Measurements from ENCODE around the gene OTUD7B. TPM values are rescaled to one million over a fixed set of nuclear protein-coding genes. Genes with fewer than 3 reads are reported as not detected.

The OTUD7B gene
- total and polyA plus RNA-seq, 9 of the 15 experiments (the other 6 are each of a cell fraction or from before 2014, with no cell fraction given), result 0.96 to 18.8 (median 7.4) TPM

- TF ChIP-seq PBX2 (CRISPR knock-in tag; IDR thresholded peaks at IDR 0.05; ENCODE audit: low read depth) (no peak), PBX2 (tag; conservative IDR thresholded peaks at IDR 0.05; ENCODE audit: low read depth) (no peak), NFYB (IDR thresholded peaks at IDR 0.05; ENCODE audit: extremely low read depth, insufficient read length) (no peak), ZNF175 (CRISPR knock-in tag; IDR thresholded peaks at IDR 0.05; ENCODE audit: low read depth) (no peak), ZNF280B (CRISPR knock-in tag; IDR thresholded peaks at IDR 0.05) (no peak), THAP7 (CRISPR knock-in tag; IDR thresholded peaks at IDR 0.05) (no peak), CTCF (IDR thresholded peaks at IDR 0.05 in 2 of 3, conservative IDR thresholded peaks at IDR 0.05 in 1 of 3; ENCODE audit: insufficient read depth in 2 of 3, low read depth in 1 of 3, low read length in 3 of 3) (no peak), CBFA2T2 (conservative IDR thresholded peaks at IDR 0.05) (no peak), ZNF347 (CRISPR knock-in tag; IDR thresholded peaks at IDR 0.05; ENCODE audit: low read depth) (no peak), SREBF2 (CRISPR knock-in tag; IDR thresholded peaks at IDR 0.05) (no peak), YY1 (IDR thresholded peaks at IDR 0.05; ENCODE audit: borderline replicate concordance in 1 of 3, control insufficient read depth in 1 of 3, extremely low read depth in 1 of 3, insufficient read depth in 3 of 3, insufficient read length in 1 of 3, insufficient replicate concordance in 2 of 3, low read depth in 1 of 3, low read length in 2 of 3) (no peak), MXD1 (CRISPR knock-in tag; IDR thresholded peaks at IDR 0.05; ENCODE audit: borderline replicate concordance, poor library complexity, severe bottlenecking) (no peak), PTRF (tag; IDR thresholded peaks at IDR 0.05) (no peak), SP2 (IDR thresholded peaks at IDR 0.05; ENCODE audit: extremely low read depth, low read depth, low read length, poor library complexity, severe bottlenecking) (no peak), CLOCK (CRISPR knock-in tag; IDR thresholded peaks at IDR 0.05; ENCODE audit: borderline replicate concordance) (no peak), ZNF77 (CRISPR knock-in tag; IDR thresholded peaks at IDR 0.05) (no peak), GATAD2B (IDR thresholded peaks at IDR 0.05; ENCODE audit: borderline replicate concordance) (no peak)
Measured at GRCh38 chr1:149923626-149924025, 86.9 kb downstream of the OTUD7B start (continued).

Data from K562 (cell line).